ENCODE measurements around the gene GPI.

Gene GPI

GRCh38 chr19:34429553-34429952 lies 64.6 kb downstream of the GPI start:
- no peak for DNase-seq (ENCODE audit: insufficient read length, low spot score)
- no peak for TF ChIP-seq PAX5 (IDR thresholded peaks at IDR 0.05; ENCODE audit: insufficient read depth, low read length, severe bottlenecking)
- TF ChIP-seq POLR2A (IDR thresholded peaks at IDR 0.05; ENCODE audit: low read depth, low read length): no peak
- TF ChIP-seq POLR2AphosphoS5 (IDR thresholded peaks at IDR 0.05; ENCODE audit: low read depth, low read length): no peak
- TF ChIP-seq TAF1 (IDR thresholded peaks at IDR 0.05; ENCODE audit: low read depth, low read length): no peak
- TF ChIP-seq POU2F2 (IDR thresholded peaks at IDR 0.05; ENCODE audit: low read depth, low read length): no peak
- TF ChIP-seq SPI1 (IDR thresholded peaks at IDR 0.05; ENCODE audit: low read depth, low read length): no peak
- no peak for FAIRE-seq

GRCh38 chr19:34430738-34431625 lies 66.0 kb downstream of the GPI start:
- no peak for TF ChIP-seq SPI1 (IDR thresholded peaks at IDR 0.05; ENCODE audit: low read depth, low read length)
- TF ChIP-seq TAF1 (IDR thresholded peaks at IDR 0.05; ENCODE audit: low read depth, low read length): no peak
- no peak for TF ChIP-seq POLR2AphosphoS5 (IDR thresholded peaks at IDR 0.05; ENCODE audit: low read depth, low read length)
- no peak for TF ChIP-seq POU2F2 (IDR thresholded peaks at IDR 0.05; ENCODE audit: low read depth, low read length)
- no peak for TF ChIP-seq PAX5 (IDR thresholded peaks at IDR 0.05; ENCODE audit: insufficient read depth, low read length, severe bottlenecking)
- no peak for TF ChIP-seq POLR2A (IDR thresholded peaks at IDR 0.05; ENCODE audit: low read depth, low read length)
- peak; percentile 44 for DNase-seq (ENCODE audit: insufficient read length, low spot score)
- peak; percentile 89 for FAIRE-seq

GRCh38 chr19:34431681-34432402 lies 66.8 kb downstream of the GPI start:
- FAIRE-seq (no peak), DNase-seq (ENCODE audit: insufficient read length, low spot score) (no peak)
- TF ChIP-seq PAX5 (IDR thresholded peaks at IDR 0.05; ENCODE audit: insufficient read depth, low read length, severe bottlenecking) (no peak), POU2F2 (IDR thresholded peaks at IDR 0.05; ENCODE audit: low read depth, low read length) (no peak), TAF1 (IDR thresholded peaks at IDR 0.05; ENCODE audit: low read depth, low read length) (no peak), SPI1 (IDR thresholded peaks at IDR 0.05; ENCODE audit: low read depth, low read length) (no peak), POLR2AphosphoS5 (IDR thresholded peaks at IDR 0.05; ENCODE audit: low read depth, low read length) (no peak), POLR2A (IDR thresholded peaks at IDR 0.05; ENCODE audit: low read depth, low read length) (no peak)

- DNase-seq (ENCODE audit: insufficient read length, low spot score) (no peak), FAIRE-seq (no peak)
- TF ChIP-seq POLR2AphosphoS5 (IDR thresholded peaks at IDR 0.05; ENCODE audit: low read depth, low read length) (no peak), TAF1 (IDR thresholded peaks at IDR 0.05; ENCODE audit: low read depth, low read length) (no peak), POLR2A (IDR thresholded peaks at IDR 0.05; ENCODE audit: low read depth, low read length) (no peak), PAX5 (IDR thresholded peaks at IDR 0.05; ENCODE audit: insufficient read depth, low read length, severe bottlenecking) (no peak), SPI1 (IDR thresholded peaks at IDR 0.05; ENCODE audit: low read depth, low read length) (no peak), POU2F2 (IDR thresholded peaks at IDR 0.05; ENCODE audit: low read depth, low read length) (no peak)
These were observed 67.8 kb downstream of the GPI start for GRCh38 chr19:34432797-34433196.

GRCh38 chr19:34436716-34437115 lies 71.7 kb downstream of the GPI start:
- no peak for DNase-seq (ENCODE audit: insufficient read length, low spot score)
- TF ChIP-seq POLR2AphosphoS5 (IDR thresholded peaks at IDR 0.05; ENCODE audit: low read depth, low read length): no peak
- no peak for TF ChIP-seq SPI1 (IDR thresholded peaks at IDR 0.05; ENCODE audit: low read depth, low read length)
- TF ChIP-seq POU2F2 (IDR thresholded peaks at IDR 0.05; ENCODE audit: low read depth, low read length): no peak
- no peak for TF ChIP-seq POLR2A (IDR thresholded peaks at IDR 0.05; ENCODE audit: low read depth, low read length)
- TF ChIP-seq PAX5 (IDR thresholded peaks at IDR 0.05; ENCODE audit: insufficient read depth, low read length, severe bottlenecking): no peak
- TF ChIP-seq TAF1 (IDR thresholded peaks at IDR 0.05; ENCODE audit: low read depth, low read length): no peak
- no peak for FAIRE-seq

- no peak for DNase-seq (ENCODE audit: insufficient read length, low spot score)
- TF ChIP-seq PAX5 (IDR thresholded peaks at IDR 0.05; ENCODE audit: insufficient read depth, low read length, severe bottlenecking): no peak
- TF ChIP-seq SPI1 (IDR thresholded peaks at IDR 0.05; ENCODE audit: low read depth, low read length): no peak
- TF ChIP-seq POU2F2 (IDR thresholded peaks at IDR 0.05; ENCODE audit: low read depth, low read length): no peak
- no peak for TF ChIP-seq POLR2A (IDR thresholded peaks at IDR 0.05; ENCODE audit: low read depth, low read length)
- FAIRE-seq: no peak
These were observed 83.2 kb downstream of the GPI start for GRCh38 chr19:34448191-34448590.

Measured in GM12891 (cell line).